ENCODE measurements around the gene SENP5. TPM values are rescaled to one million over a fixed set of nuclear protein-coding genes. Genes with fewer than 3 reads are reported as not detected.

Gene SENP5
- total RNA-seq, 4 donors from 2014 or later = 43.7 to 45.4 (median 44.1) TPM

- Histone ChIP-seq H3K4me3 (no peak overlapping the region), H3K36me3 (peaks cover 0 to 29% (median 27%) of the 10 kb centered on the region in 4 donors), H3K4me1 (no peaks in the 10 kb centered on the region), H3K27me3 (no peaks in the 10 kb centered on the region), H3K27ac (replicated peaks in 1 of 4) (no peak overlapping the region), H3K9me3 (no peaks in the 10 kb centered on the region)
- intact Hi-C loops (cut with DNase I) = no loop called here
- TF ChIP-seq EP300 (IDR thresholded peaks at IDR 0.05) (no peak), POLR2AphosphoS5 (IDR thresholded peaks at IDR 0.05) (no peak), CTCF (IDR thresholded peaks at IDR 0.05) (no peak), POLR2A (IDR thresholded peaks at IDR 0.05; ENCODE audit: low read depth) (no peak)
- WGBS = 100% methylated on average over 3 of the region's 3 CpGs
- DNase-seq (ENCODE audit: extremely low spot score) = no peak
These were observed 47.7 kb downstream of the SENP5 start for GRCh38 chr3:196915375-196915774.

- no peak for DNase-seq (ENCODE audit: extremely low spot score)
- no peak overlapping the region for H3K4me3 ChIP-seq
- H3K36me3 ChIP-seq = peaks cover 0 to 27% (median 25%) of the 10 kb centered on the region in 4 donors
- 100% methylated on average over 1 of the region's 1 CpG for whole genome bisulfite sequencing
- H3K27ac ChIP-seq (replicated peaks in 1 of 4) = no peak overlapping the region
- no peaks in the 10 kb centered on the region for H3K4me1 ChIP-seq
- no peaks in the 10 kb centered on the region for H3K27me3 ChIP-seq
- intact Hi-C loops (cut with DNase I) = no loop called here
- H3K9me3 ChIP-seq = no peaks in the 10 kb centered on the region
- TF ChIP-seq CTCF (IDR thresholded peaks at IDR 0.05) (no peak), POLR2A (IDR thresholded peaks at IDR 0.05; ENCODE audit: low read depth) (no peak), EP300 (IDR thresholded peaks at IDR 0.05) (no peak), POLR2AphosphoS5 (IDR thresholded peaks at IDR 0.05) (no peak)
These were observed 48.5 kb downstream of the SENP5 start for GRCh38 chr3:196916221-196916620.

GRCh38 chr3:196916995-196917394 lies 49.3 kb downstream of the SENP5 start:
- no peak for DNase-seq (ENCODE audit: extremely low spot score)
- peaks cover under 1 to 29% (median 24%) of the 10 kb centered on the region in 4 donors for H3K36me3 ChIP-seq
- TF ChIP-seq EP300 (IDR thresholded peaks at IDR 0.05) (no peak), POLR2AphosphoS5 (IDR thresholded peaks at IDR 0.05) (no peak), POLR2A (IDR thresholded peaks at IDR 0.05; ENCODE audit: low read depth) (no peak), CTCF (IDR thresholded peaks at IDR 0.05) (no peak)
- no peak overlapping the region for H3K27ac ChIP-seq (replicated peaks in 1 of 4)
- H3K4me1 ChIP-seq = no peaks in the 10 kb centered on the region
- H3K27me3 ChIP-seq = no peaks in the 10 kb centered on the region
- intact Hi-C loops (cut with DNase I) = no loop called here
- WGBS = 100% methylated on average over 3 of the region's 3 CpGs
- H3K9me3 ChIP-seq = no peaks in the 10 kb centered on the region
- no peak overlapping the region for H3K4me3 ChIP-seq

GRCh38 chr3:196918968-196919367 lies 51.2 kb downstream of the SENP5 start:
- Histone ChIP-seq H3K36me3 (peaks cover 6 to 35% (median 33%) of the 10 kb centered on the region in 4 donors), H3K9me3 (no peaks in the 10 kb centered on the region), H3K27me3 (no peaks in the 10 kb centered on the region), H3K27ac (replicated peaks in 1 of 4) (no peak overlapping the region), H3K4me1 (no peaks in the 10 kb centered on the region), H3K4me3 (no peak overlapping the region)
- 83% methylated on average over 2 of the region's 2 CpGs for WGBS
- DNase-seq (ENCODE audit: extremely low spot score) = no peak
- intact Hi-C loops (cut with DNase I) = no loop called here
- TF ChIP-seq POLR2AphosphoS5 (IDR thresholded peaks at IDR 0.05) = no peak
- TF ChIP-seq EP300 (IDR thresholded peaks at IDR 0.05) = no peak
- TF ChIP-seq POLR2A (IDR thresholded peaks at IDR 0.05; ENCODE audit: low read depth) = no peak
- TF ChIP-seq CTCF (IDR thresholded peaks at IDR 0.05) = no peak

GRCh38 chr3:196920733-196921132 lies 53.0 kb downstream of the SENP5 start:
- Histone ChIP-seq H3K4me1 (no peaks in the 10 kb centered on the region), H3K4me3 (no peak overlapping the region), H3K27ac (replicated peaks in 1 of 4) (no peak overlapping the region), H3K36me3 (peaks cover 6 to 23% (median 20%) of the 10 kb centered on the region in 4 donors), H3K27me3 (no peaks in the 10 kb centered on the region), H3K9me3 (no peaks in the 10 kb centered on the region)
- 47% methylated on average over 2 of the region's 2 CpGs for WGBS
- intact Hi-C loops (cut with DNase I) = no loop called here
- TF ChIP-seq POLR2A (IDR thresholded peaks at IDR 0.05; ENCODE audit: low read depth) = no peak
- no peak for TF ChIP-seq EP300 (IDR thresholded peaks at IDR 0.05)
- TF ChIP-seq CTCF (IDR thresholded peaks at IDR 0.05) = no peak
- no peak for DNase-seq (ENCODE audit: extremely low spot score)

All from esophagus muscularis mucosa (tissue), 4 donors.